Glutamatergic neuron (in vitro differentiated cells): ENCODE results near the gene CHST8. TPM values are rescaled to one million over a fixed set of nuclear protein-coding genes. Genes with fewer than 3 reads are reported as not detected.

Source experiments
- DNase-seq: peaks from one replicate; pipeline ENCODE4 v3.0.0; 2022
- H3K27ac Mint-ChIP-seq: one replicate; pipeline ENCODE4 v1.8.0; 2020; ENCODE audit warnings: mild to moderate bottlenecking, mixed read lengths, inconsistent platforms; ENCODE audit not compliant: unreplicated experiment
- H3K27me3 Mint-ChIP-seq: one replicate; pipeline ENCODE4 v1.8.0; 2020; ENCODE audit warnings: mild to moderate bottlenecking, moderate library complexity, mixed read lengths, inconsistent platforms; ENCODE audit not compliant: unreplicated experiment
- H3K36me3 Mint-ChIP-seq: one replicate; pipeline ENCODE4 v1.8.0; 2020; ENCODE audit warnings: mild to moderate bottlenecking, mixed read lengths, inconsistent platforms; ENCODE audit not compliant: unreplicated experiment
- H3K4me1 Mint-ChIP-seq: one replicate; pipeline ENCODE4 v1.8.0; 2020; ENCODE audit warnings: mild to moderate bottlenecking, low read depth, mixed read lengths, inconsistent platforms; ENCODE audit not compliant: unreplicated experiment
- H3K4me3 Mint-ChIP-seq: one replicate; pipeline ENCODE4 v1.8.0; 2020; ENCODE audit warnings: mild to moderate bottlenecking, mixed read lengths, inconsistent platforms; ENCODE audit not compliant: unreplicated experiment
- H3K9me3 Mint-ChIP-seq: one replicate; pipeline ENCODE4 v1.8.0; 2020; ENCODE audit warnings: mild to moderate bottlenecking, moderate library complexity, mixed read lengths, inconsistent platforms; ENCODE audit not compliant: unreplicated experiment
- total RNA-seq: library from RNA; stranded (reverse); fragmentation: NEBNext Ultra II Directional; extraction: Animal tissue kit (Norgen Biotek cat#: 25700); gene quantifications from one replicate; pipeline ENCODE4 v1.2.1, GENCODE V29; 2021; ENCODE audit not compliant: unreplicated experiment
- TF ChIP-seq, protein P1 (sequence below): fragments of 200-600 bp; sonication (generic); IDR thresholded peaks from one replicate; pipeline ENCODE4 v1.5.0; 2021; ENCODE audit not compliant: partially characterized antibody, unreplicated experiment

CHST8 gene
- total RNA-seq, 1 donor from 2014 or later = 235 TPM

DNA sequence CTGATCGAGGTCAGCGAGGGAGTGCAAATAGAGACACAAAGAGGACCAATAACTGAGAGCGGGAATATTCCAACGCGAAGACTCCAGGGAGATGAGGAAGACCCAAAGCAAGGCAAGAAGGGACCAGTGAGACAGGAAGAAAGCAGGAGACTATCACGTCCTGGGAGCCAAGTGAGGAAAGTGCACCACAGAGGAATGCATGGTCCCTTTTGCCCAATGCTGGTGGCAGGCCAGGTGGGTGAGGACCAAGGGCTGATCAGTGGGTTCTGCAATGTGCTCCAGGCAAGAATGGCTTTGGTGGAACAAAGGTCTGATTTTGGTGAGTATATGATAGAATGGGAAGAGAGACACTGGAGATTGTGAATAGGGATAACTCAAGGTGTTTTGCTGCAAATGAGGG lies 25.4 kb downstream of the CHST8 start:
- Mint-ChIP-seq H3K27me3 (peaks cover 18% of the 10 kb centered on the region), H3K9me3 (peaks cover 19% of the 10 kb centered on the region), H3K27ac (peak overlapping the region; percentile 65), H3K4me3 (peak overlapping the region; percentile 41), H3K4me1 (peaks cover 40% of the 10 kb centered on the region), H3K36me3 (peaks cover 4% of the 10 kb centered on the region)
- TF ChIP-seq, protein P1, sequence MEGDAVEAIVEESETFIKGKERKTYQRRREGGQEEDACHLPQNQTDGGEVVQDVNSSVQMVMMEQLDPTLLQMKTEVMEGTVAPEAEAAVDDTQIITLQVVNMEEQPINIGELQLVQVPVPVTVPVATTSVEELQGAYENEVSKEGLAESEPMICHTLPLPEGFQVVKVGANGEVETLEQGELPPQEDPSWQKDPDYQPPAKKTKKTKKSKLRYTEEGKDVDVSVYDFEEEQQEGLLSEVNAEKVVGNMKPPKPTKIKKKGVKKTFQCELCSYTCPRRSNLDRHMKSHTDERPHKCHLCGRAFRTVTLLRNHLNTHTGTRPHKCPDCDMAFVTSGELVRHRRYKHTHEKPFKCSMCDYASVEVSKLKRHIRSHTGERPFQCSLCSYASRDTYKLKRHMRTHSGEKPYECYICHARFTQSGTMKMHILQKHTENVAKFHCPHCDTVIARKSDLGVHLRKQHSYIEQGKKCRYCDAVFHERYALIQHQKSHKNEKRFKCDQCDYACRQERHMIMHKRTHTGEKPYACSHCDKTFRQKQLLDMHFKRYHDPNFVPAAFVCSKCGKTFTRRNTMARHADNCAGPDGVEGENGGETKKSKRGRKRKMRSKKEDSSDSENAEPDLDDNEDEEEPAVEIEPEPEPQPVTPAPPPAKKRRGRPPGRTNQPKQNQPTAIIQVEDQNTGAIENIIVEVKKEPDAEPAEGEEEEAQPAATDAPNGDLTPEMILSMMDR = no peak
- no peak for DNase-seq

DNA sequence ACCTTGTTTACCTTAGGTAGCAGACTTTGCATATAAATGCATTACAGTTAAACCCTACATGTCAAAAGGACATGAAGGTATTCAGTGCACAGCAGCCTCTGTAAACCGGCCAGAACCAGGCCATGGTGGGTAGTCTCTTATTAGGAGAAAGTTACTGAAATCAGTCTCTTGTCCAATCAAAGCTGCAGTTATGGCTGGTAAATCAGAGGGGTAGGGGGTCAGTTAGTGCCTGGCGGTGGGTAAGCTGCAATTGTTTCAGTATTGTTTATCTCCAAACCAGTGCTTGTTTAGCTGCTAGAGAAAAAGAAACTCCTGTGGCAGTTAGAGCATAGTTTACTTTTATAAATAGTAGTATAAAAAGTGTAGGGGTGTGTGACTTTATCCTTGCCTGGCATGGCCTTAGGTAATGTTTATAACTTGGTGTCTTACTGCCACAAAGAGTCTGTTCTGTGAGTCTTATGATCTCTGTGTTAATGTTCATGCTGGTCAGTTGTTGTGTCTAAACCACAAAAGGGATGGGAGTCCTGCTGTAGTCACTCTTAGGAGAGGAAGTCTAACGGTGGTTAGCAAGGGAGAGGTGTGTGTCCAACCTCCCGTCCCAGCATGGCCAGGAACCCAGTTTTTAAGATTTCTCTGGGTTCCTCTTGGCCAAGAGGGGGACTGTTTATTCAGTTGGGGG lies 28.0 kb downstream of the CHST8 start:
- no peak for DNase-seq
- Mint-ChIP-seq H3K27ac (no peak overlapping the region), H3K36me3 (peaks cover 4% of the 10 kb centered on the region)

GRCh38 chr19:33653684-33654083 lies 31.9 kb downstream of the CHST8 start:
- TF ChIP-seq, protein P1 = no peak
- Mint-ChIP-seq H3K27me3 (peaks cover 8% of the 10 kb centered on the region), H3K27ac (peak overlapping the region; percentile 17), H3K36me3 (no peaks in the 10 kb centered on the region), H3K4me3 (peak overlapping the region; percentile 59), H3K9me3 (peaks cover 8% of the 10 kb centered on the region), H3K4me1 (peaks cover 43% of the 10 kb centered on the region)
- no peak for DNase-seq

More for the DNA sequence above, 28.0 kb downstream of the CHST8 start:
- TF ChIP-seq, protein P1 = no peak
- peaks cover 15% of the 10 kb centered on the region for H3K27me3 Mint-ChIP-seq
- peaks cover 22% of the 10 kb centered on the region for H3K9me3 Mint-ChIP-seq
- peaks cover 49% of the 10 kb centered on the region for H3K4me1 Mint-ChIP-seq
- peak overlapping the region; percentile 4 for H3K4me3 Mint-ChIP-seq

DNA sequence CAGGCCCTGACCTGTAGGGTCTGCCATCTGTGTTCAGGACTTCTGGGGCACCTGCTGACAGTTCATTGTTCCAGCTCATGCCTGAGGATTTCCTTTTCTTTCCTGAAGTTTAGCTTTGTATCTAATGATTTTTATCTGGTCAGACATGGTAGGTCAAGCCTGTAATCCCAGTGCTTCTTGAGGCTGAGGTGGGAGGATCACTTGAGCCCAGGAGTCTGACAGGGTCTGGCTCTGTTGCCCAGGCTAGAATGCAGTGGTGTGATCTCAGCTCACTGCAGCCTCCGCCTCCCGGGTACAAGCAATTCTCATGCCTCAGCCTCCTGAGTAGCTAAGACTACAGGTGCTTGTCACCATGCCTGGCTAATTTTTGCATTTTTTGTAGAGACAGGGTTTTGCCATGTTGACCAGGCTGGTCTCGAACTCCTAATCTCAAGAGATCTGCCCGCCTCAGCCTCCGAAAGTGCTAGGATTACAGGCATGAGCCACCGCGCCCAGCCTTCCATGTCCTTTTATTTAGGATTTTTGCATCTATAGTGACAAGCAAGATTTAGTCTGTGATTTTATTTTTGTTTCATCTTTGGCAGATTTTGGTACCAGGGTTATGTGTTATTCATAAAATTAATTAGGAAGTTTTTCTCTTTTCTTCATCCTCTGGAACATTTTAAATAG lies 33.2 kb downstream of the CHST8 start:
- DNase-seq = no peak

More for the DNA sequence above, 33.2 kb downstream of the CHST8 start:
- Mint-ChIP-seq H3K27ac (peak overlapping the region; percentile 56), H3K4me3 (no peak overlapping the region), H3K9me3 (peaks cover 7% of the 10 kb centered on the region), H3K27me3 (peaks cover 6% of the 10 kb centered on the region), H3K4me1 (peaks cover 34% of the 10 kb centered on the region), H3K36me3 (no peaks in the 10 kb centered on the region)
- TF ChIP-seq, protein P1 = no peak
